Ectodermal cell (in vitro differentiated cells): ENCODE results near the gene CROCC2.

ENCODE experiments used
- H3K27ac ChIP-seq: 2 replicates; pipeline ENCODE4 v1.7.0; 2013; ENCODE audit warnings: mild to moderate bottlenecking, low read depth, low read length; ENCODE audit not compliant: insufficient read depth, poor library complexity, severe bottlenecking
- H3K27me3 ChIP-seq: 2 replicates; pipeline ENCODE4 v1.7.0; 2013; ENCODE audit warnings: mild to moderate bottlenecking, low read length; ENCODE audit not compliant: insufficient read depth, control insufficient read depth, poor library complexity, severe bottlenecking
- H3K36me3 ChIP-seq: one replicate; pipeline ENCODE4 v1.7.0; 2013; ENCODE audit warnings: low read length; ENCODE audit not compliant: control insufficient read depth, insufficient read depth
- H3K4me1 ChIP-seq: one replicate; pipeline ENCODE4 v1.7.0; 2013; ENCODE audit warnings: low read length; ENCODE audit not compliant: control insufficient read depth, insufficient read depth
- H3K4me3 ChIP-seq: 2 replicates; pipeline ENCODE4 v1.7.0; 2013; ENCODE audit warnings: low read depth, low read length, control low read depth; ENCODE audit not compliant: insufficient read depth
- H3K9me3 ChIP-seq: 2 replicates; pipeline ENCODE4 v1.7.0; 2013; ENCODE audit warnings: mild to moderate bottlenecking, low read length, moderate library complexity; ENCODE audit not compliant: control insufficient read depth
- WGBS, 2 experiments: methylation state at CpG; one replicate each; pipeline ENCODE4 v1.1.7; 2013; ENCODE audit warnings: missing lambda C conversion rate in 2 of 2; 5-methylcytosine and 5-hydroxymethylcytosine counted together

The CROCC2 gene

DNA sequence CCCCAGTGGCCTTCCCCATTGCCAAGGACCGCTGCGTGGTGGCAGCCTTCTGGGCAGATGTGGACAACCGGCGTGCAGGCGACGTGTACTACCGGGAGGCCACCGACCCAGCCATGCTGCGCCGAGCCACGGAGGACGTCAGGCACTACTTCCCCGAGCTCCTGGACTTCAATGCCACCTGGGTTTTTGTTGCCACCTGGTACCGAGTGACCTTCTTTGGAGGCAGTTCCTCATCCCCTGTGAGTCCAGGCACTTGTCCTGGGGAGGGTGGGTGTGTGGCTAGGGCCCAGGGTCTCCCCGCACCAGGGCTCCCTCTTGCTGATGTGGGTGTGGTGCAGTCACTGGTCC lies 124.2 kb downstream of the CROCC2 start:
- H3K4me1 ChIP-seq, result no peaks in the 10 kb centered on the region
- no peak overlapping the region for H3K4me3 ChIP-seq
- WGBS, 2 experiments, result 95% methylated on average over 15 of the region's 15 CpGs
- H3K9me3 ChIP-seq, result peaks cover 5% of the 10 kb centered on the region
- no peak overlapping the region for H3K27ac ChIP-seq
- H3K36me3 ChIP-seq, result no peaks in the 10 kb centered on the region
- H3K27me3 ChIP-seq, result peaks cover 6% of the 10 kb centered on the region

DNA sequence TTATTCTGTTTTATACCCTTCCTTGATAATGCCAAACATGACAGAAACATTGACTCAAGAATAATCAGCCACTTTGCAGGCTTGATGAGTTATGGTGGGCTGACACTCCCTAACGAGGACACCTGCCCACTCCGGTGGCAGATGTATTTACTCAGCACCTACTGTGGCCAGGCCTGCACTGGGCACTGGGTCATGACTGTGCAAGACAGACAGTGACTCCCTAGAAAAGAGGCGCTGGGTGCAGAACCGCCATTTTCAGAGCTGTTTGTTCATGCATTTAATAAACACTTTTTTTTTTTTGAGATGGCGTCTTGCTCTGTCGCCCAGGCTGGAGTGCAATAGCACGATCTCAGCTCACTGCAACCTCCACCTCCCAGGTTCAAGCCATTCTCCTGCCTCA lies 124.7 kb downstream of the CROCC2 start:
- H3K9me3 ChIP-seq, result peaks cover 5% of the 10 kb centered on the region

GRCh38 chr2:241031436-241032165 lies 125.5 kb downstream of the CROCC2 start:
- H3K27me3 ChIP-seq, result peaks cover 15% of the 10 kb centered on the region
- peaks cover 4% of the 10 kb centered on the region for H3K4me1 ChIP-seq
- no peak overlapping the region for H3K4me3 ChIP-seq
- no peak overlapping the region for H3K27ac ChIP-seq
- WGBS, 2 experiments, result 92 to 94% methylated on average over 20 of the region's 20 CpGs
- H3K9me3 ChIP-seq, result peaks cover 2% of the 10 kb centered on the region
- H3K36me3 ChIP-seq, result no peaks in the 10 kb centered on the region

More for the DNA sequence above, 124.7 kb downstream of the CROCC2 start:
- WGBS, 2 experiments, result 89 to 95% methylated on average over 7 of the region's 7 CpGs
- Histone ChIP-seq H3K27ac (no peak overlapping the region), H3K4me1 (no peaks in the 10 kb centered on the region), H3K36me3 (no peaks in the 10 kb centered on the region), H3K4me3 (no peak overlapping the region), H3K27me3 (peaks cover 9% of the 10 kb centered on the region)

DNA sequence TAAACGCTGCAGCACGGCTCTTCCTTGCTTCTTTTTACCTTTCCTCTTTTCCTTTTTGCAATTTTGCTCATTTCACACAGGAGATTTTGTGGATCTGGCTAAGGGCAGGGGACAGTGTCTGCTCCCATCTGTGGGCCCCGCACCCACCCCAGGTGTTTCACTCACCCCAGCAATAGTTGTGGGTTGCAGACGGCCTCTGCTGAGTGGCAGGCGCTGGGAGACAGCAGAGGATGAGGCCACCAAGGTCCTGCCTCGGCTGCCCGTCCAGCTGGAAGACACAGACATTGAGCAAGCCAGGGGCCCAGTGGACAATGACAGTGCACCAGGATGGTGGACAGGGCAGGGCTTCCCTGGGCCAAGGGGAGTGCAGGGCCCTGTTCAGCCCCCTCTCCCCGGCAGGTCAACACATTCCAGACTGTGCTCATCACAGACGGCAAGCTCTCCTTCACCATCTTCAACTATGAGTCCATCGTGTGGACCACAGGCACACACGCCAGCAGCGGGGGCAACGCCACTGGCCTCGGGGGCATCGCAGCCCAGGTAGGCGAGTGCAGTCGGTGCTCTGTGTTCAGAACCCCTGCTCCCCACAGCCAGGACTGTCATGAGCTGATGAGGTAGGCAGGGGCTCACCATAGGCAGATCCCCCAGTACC lies 127.3 kb downstream of the CROCC2 start:
- no peaks in the 10 kb centered on the region for H3K9me3 ChIP-seq
- H3K27me3 ChIP-seq, result peaks cover 34% of the 10 kb centered on the region
- H3K36me3 ChIP-seq, result no peaks in the 10 kb centered on the region
- H3K4me1 ChIP-seq, result peaks cover 11% of the 10 kb centered on the region
- no peak overlapping the region for H3K27ac ChIP-seq
- no peak overlapping the region for H3K4me3 ChIP-seq
- 92% methylated on average over 17 of the region's 17 CpGs for WGBS, 2 experiments

- Histone ChIP-seq H3K4me1 (peaks cover 11% of the 10 kb centered on the region), H3K36me3 (no peaks in the 10 kb centered on the region), H3K27ac (no peak overlapping the region), H3K27me3 (peaks cover 34% of the 10 kb centered on the region), H3K4me3 (no peak overlapping the region), H3K9me3 (no peaks in the 10 kb centered on the region)
- WGBS, 2 experiments, result 89 to 90% methylated on average over 7 of the region's 7 CpGs
Observed at GRCh38 chr2:241033994-241034393, 127.9 kb downstream of the CROCC2 start.

DNA sequence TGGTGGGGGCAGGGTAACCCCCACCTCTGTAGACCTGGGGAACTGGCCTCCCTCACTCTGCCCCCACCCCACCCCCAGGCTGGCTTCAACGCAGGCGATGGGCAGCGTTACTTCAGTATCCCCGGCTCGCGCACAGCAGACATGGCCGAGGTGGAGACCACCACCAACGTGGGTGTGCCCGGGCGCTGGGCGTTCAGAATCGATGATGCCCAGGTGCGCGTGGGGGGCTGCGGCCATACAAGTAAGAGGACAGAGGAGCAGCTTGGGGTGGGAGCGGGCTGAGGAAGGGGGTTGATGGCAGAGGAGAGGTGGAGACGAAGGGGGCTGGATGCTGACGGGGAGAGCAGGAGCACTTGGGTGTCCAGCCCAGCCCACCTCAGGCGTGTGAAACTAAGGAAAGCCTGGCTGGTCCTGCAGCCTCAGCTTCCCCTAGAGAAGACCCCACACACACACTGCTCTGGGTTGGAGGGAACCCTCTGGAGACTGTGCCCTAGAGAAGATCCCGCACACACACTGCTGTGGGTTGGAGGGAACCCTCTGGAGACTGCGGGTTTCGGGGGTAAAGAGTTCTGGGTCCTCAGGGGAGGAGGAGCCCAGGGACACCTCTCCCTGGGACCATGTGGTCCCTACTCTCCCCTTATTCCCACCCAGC lies 128.5 kb downstream of the CROCC2 start:
- peaks cover 11% of the 10 kb centered on the region for H3K4me1 ChIP-seq
- peaks cover 34% of the 10 kb centered on the region for H3K27me3 ChIP-seq
- H3K4me3 ChIP-seq, result no peak overlapping the region
- no peak overlapping the region for H3K27ac ChIP-seq
- H3K9me3 ChIP-seq, result no peaks in the 10 kb centered on the region
- WGBS, 2 experiments, result 95% methylated on average over 22 of the region's 22 CpGs
- no peaks in the 10 kb centered on the region for H3K36me3 ChIP-seq

GRCh38 chr2:241035142-241035817 lies 129.1 kb downstream of the CROCC2 start:
- WGBS, 2 experiments, result 61 to 72% methylated on average over 31 of the region's 31 CpGs
- no peaks in the 10 kb centered on the region for H3K36me3 ChIP-seq

GRCh38 chr2:241035818-241036396 lies 129.8 kb downstream of the CROCC2 start:
- H3K36me3 ChIP-seq, result no peaks in the 10 kb centered on the region
- H3K27ac ChIP-seq, result no peak overlapping the region
- H3K9me3 ChIP-seq, result no peaks in the 10 kb centered on the region
- peaks cover 11% of the 10 kb centered on the region for H3K4me1 ChIP-seq
- WGBS, 2 experiments, result 16 to 30% methylated on average over 23 to 27 of the region's 39 CpGs
- peak overlapping the region; percentile 25 for H3K4me3 ChIP-seq
- peaks cover 34% of the 10 kb centered on the region for H3K27me3 ChIP-seq

More at GRCh38 chr2:241035142-241035817, 129.1 kb downstream of the CROCC2 start:
- Histone ChIP-seq H3K4me3 (no peak overlapping the region), H3K4me1 (peaks cover 11% of the 10 kb centered on the region), H3K9me3 (no peaks in the 10 kb centered on the region), H3K27me3 (peaks cover 34% of the 10 kb centered on the region), H3K27ac (no peak overlapping the region)

DNA sequence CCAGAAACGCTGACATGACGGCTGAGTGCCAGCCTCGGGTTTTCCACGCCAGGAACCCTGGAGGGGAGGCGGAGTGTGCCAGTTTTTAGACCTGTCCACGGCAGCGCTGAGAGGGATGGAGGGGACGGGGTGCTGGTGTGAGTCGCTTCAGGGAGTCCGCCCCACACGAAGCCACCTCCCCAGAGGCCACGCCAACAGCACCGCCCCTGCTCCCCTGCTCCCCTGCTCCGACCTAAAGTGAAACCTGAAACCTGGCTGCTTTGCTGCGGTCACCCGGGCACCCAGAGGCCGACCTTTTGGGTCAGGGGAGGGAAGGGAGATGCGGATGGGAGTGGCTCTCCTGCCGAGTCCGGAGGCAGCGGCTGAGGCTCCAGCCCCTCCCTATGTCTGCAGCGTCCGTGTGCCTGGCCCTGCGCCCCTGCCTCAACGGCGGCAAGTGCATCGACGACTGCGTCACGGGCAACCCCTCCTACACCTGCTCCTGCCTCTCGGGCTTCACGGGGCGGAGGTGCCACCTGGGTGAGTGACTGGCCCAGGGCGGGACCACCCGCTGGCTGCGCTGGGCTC lies 130.3 kb downstream of the CROCC2 start:
- H3K27ac ChIP-seq, result no peak overlapping the region
- no peaks in the 10 kb centered on the region for H3K9me3 ChIP-seq
- H3K36me3 ChIP-seq, result no peaks in the 10 kb centered on the region
- peaks cover 34% of the 10 kb centered on the region for H3K27me3 ChIP-seq
- WGBS, 2 experiments, result 12 to 16% methylated on average over 36 of the region's 36 CpGs
- H3K4me3 ChIP-seq, result peak overlapping the region; percentile 25
- H3K4me1 ChIP-seq, result peaks cover 11% of the 10 kb centered on the region
